Hematopoietic multipotent progenitor cell treated with erythropoietin and hydrocortisone succinate and interleukin-3 and kit ligand, for 6 days (in vitro differentiated cells): ENCODE measurements around the gene SMR3A.
A peak's percentile ranks its signal among the peaks of the same experiment; 100 is the strongest.

Experiments used
- DNase-seq: peaks from one replicate; pipeline ENCODE4 v3.0.0-alpha.2; 2015

SMR3A gene

DNA sequence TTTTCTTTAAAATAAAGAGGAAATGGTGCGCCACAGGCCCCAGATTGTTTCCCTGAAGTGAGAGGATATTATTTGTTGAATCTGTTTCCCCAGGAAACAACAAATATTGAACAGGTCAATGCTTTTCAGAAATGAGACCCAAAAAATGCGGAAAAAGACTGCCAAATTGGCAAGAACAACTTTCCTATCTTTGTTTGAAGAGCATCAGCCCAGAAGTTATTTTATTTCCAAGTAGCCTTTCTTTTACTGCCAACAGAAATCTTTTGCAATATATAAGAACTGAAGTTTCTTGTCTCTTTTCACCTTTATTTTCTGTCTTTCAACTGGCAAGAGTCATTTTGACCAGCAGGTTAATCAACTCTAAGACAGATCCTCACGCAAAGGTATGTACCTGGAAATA, at the start of gene SMR3A:
Gene SMR3A, plus strand, starts transcription at position 301 of the 400 bp plus-strand sequence. CDS start 1,356 bp downstream, outside the sequence.
- no peak for DNase-seq

DNA sequence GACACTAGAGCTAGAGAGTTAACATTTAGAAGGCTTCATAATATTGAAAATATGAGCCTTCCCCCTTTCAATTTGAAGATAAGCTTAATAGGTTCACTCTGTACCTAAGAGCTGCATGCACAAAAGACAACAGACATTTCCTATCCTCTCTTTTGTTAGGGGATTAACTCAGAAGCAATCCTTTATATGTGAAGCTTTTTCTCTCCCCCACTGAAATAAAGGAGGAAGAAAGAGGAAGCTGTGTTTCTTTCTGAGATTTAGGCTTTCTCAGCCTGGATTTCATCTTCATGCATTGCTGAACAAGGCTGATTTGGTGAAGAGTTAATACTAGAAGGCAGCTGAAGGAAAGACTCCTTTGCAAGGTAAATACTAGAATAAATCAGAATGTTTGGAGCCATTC, 46.8 kb upstream of the SMR3A start:
- no peak for DNase-seq

DNA sequence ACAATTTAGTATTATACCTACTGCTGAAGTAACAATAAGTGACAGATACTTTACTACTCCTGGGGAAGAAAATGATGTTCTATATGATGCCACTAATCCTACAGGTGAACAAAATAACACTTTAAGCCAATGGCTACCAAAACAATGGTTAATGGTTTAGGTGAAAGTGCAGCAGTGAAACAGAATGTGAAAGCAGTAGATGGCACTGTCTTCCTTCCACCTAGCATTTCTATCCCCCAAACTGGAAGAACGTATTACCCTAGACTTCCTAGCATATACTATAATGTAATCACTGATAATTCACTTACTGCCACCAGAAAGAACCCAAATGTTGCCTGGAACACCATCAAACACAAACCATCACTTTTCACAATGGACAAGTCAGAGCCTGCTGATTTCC, 44.6 kb upstream of the SMR3A start:
- no peak for DNase-seq

DNA sequence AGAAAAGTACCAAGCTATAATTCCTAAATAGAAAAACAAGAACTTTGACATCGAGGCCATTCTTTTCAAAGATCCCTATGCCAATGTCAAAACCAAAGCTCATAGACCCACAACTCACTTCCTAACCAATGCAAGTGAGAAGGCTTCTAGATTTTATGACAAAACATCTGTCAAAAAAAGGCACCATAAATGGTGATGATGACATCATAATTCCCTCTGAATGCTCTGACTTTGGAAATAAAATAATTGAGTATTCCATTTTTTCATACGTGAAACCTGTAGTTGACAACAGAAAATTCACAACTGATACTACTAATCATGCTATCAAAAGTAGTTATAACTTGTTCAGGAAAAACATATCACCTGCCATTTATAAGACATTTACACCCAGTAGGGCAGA, 34.5 kb upstream of the SMR3A start:
- no peak for DNase-seq

DNA sequence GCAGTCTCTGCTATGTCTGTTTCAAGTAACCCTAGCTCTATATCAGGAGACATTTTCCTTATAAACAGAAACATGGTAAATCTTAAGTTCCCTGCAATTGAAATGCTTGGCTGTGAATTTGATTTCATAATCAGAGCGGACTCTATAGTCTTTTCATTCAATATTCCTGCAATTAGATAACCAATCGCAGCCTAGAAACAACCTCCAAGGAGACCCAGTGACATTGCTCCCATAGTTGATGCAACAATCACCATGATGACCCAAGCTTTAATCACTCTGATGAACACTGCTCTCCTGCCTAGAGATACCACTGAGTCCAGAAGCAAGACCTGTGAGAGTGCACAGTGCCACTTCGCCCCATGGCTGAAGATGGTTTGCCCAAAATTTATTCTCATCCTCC, 25.9 kb upstream of the SMR3A start, which contains the start of gene CABS1:
Gene CABS1, plus strand, starts transcription at position 301 of the 400 bp plus-strand sequence. Its CDS starts 59 bp downstream, at position 360.
- DNase-seq, result no peak

DNA sequence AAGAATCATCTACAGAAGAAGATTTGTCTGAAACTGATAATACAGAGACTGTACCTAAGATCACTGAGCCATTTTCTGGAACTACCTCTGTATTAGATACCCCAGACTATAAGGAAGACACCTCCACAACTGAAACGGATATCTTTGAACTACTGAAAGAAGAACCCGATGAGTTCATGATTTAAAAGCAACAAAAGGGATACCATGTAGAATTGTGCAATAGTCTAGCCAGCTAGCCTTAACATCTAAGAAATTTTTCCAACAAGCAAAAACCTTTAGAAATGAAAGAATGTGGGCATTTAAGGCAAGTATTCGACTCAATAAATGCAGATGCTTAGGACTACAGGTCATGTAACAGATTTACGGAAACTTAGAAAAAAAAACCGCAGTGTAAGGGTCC, 24.5 kb upstream of the SMR3A start:
- no peak for DNase-seq

DNA sequence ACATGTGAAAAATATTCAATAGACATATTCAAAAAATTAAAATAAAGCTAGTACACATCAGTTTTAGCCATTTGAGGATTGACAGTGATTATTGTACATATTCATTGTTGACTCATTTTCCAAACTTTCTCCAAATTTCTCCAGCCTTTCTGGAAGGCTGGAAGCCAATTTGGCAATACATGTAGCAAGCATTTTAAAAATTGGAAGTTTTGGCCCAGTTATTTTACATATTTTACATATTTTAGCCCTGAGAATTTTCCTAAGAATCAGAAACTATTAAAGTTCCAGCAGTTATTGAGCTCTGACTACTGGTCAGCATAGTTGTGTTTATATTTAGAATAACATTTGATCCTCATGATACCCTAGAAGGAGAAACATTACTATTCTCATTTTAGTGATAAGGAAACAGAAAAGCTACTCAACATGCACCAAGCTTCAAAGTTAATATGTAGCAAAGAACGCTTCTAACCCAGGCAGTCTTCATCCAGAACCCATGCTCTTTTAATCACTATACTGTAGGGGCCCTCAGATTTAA, 22.6 kb upstream of the SMR3A start:
- no peak for DNase-seq

DNA sequence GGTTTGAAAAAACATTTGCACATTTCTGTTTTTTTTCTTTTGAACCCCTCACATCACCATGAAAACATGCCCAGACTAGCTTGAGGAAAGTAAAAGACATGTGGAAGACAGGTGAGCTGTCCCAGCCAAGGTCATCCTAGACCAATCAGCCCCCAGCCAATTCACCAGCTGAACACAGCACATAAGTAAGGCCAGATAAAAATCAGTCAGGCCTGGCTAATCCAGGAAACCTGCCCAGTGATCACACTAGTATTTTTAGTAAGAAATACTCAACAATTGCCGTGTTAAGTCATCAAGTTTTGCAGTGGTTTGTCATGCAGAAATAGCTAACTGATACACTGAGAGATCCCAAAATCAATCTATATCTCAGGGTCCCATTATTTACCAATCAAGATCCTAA, 4.4 kb upstream of the SMR3A start:
- DNase-seq, result no peak

DNA sequence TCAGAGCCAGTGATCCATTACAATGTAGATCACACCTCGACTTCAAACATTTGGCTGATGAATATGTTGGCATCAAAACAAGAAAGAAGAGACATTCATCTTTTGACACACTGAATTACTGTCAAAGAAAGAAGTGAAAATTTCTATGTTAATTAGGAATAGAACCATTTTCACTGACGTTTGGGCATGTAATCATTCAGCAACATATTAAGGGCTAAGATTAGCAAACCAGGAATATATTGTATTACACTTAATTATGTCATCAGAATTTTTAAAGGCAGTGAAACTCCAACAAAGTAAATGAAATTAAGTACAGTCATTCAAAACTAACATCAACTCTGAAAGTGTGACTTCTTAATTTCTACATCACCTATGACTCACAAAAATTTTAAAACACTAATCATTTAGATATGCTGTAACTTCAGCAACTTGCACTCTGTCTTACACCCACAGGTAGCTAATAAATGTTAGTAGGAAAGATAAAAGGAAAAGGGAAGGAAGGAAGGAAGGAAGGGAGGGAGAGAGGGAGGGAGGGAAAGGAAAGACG, 1.4 kb upstream of the SMR3A start:
- no peak for DNase-seq

DNA sequence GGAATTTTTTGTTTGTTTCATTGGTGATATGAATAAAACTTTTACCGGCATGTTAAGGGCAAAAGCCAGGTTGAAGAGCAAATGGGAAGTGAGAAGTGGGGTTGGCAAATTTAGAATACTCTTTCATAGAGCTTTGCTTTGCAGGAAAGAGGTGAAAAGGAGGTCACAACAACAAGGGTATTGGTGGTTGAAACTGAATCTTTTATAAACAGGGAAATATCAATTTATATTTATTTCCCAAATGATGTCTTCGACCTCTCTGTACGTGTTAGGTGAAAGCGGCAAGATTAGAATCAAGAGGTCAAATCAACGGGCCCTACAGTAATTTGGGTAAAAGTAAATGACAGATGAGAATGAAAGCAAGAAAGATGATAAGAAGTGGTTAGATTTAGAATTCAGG, 3.4 kb downstream of the SMR3A start:
- DNase-seq, result no peak

DNA sequence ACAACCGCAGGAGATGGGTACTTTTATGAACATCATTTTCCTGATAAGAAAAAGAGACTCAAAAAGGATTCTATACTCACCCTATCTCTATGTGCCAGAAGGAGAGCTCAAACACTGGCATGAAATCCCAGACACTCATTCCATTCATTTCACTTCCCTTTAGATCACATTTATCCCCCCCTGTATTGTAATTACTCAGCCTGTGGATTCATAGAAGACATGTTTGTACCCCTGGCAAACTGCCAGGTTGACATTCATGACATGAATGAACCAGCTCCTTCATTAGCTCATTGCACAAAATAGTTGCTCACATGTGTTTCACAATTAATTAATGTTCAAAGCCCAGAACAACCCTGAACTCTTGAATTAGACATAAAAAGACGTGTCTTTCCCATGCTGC, 4.9 kb downstream of the SMR3A start:
- DNase-seq, result peak; percentile 1

DNA sequence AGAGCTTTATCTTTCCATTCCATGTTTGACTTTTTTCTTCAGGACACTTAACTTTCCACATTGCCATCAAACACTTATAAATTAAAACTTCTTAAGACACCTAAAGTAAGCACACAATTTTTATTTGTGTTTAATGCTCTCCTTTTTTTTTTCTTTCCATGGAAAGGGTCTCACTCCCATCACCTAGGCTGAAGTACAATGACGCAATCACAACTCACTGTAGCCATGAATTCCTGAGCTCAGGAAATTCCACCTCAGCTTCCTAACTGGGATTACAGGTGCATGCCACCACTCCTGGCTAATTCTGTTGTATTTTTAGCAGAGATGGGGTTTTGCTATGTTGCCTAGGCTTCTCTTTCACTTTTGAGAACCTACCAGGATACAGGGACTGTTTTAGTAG, 7.3 kb downstream of the SMR3A start:
- no peak for DNase-seq

DNA sequence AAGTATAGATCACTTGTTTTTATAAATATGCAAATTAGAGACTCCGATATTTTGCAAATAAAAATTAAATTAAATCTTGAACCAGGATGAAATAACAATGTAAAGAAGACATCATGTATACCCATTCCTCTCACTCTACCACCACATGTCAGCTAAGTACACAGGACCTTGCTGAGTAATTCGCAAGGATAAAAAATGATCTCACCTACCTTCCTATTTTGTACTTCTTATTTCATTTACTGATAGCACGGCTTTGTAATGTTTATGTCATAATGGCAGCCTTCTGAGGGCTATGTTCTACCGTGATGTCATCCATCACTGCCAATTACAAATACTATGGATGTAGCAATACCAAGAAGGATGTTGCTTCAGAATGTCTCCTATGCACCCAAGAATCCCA, 11.4 kb downstream of the SMR3A start:
- DNase-seq, result no peak

DNA sequence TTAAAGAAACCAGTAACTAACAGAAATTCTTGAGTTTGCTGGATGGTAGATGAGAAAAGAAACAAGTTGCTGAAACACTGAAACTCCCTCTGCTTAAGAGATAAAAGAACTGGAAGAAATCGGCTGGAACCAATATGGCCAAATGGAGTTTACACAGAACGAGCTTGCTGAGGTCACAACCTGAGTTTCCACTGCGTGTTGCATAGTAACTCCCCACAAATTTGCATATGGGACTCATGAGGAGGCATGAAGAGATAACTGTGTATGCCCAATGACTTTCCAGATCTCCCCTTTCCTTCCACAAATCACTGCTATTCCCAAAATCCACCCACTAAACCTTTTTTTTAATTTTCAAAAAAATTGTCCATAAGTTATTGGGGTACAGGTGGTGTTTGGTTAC, 12.2 kb downstream of the SMR3A start:
- no peak for DNase-seq

DNA sequence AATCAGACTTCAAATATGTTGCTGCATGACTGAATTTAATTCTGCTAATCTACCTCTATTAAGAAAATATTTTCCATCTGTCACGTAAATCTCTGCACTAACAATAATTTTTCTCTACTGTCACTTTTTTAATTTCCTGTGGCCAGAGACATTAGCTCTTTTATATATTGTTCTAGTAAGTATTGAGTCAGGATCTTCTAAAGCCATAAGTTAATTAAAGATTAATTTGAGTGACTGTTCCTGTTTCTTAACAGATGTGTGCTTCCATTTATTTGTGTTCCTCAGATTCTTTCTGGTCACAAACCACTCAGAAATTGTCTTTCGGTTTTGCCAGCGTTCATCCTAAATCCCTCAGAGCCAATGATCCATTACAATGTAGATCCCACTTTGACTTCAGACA, 20.0 kb downstream of the SMR3A start:
- no peak for DNase-seq

DNA sequence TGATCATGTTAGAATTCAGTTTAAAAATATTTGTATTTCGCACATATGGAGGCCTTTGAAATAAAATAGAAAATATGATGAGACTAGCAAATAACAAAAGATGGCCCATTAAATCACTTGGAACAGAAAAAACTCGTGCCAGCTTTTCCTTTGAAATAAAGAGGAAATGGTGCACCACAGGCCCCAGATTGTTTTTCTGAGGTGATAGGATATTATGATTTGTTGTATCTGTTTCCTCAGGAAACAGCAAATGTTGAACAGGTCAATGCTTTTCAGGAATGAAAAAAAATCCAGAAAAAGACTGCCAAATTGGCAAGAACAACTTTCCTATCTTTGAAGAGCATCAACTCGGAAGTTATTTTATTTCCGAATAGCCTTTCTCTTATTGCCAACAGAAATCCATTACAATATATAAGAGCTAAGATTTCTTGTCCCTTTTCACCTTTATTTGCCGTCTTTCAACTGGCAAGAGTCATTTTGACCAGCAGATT, 22.2 kb downstream of the SMR3A start, which contains the start of gene SMR3B:
Gene SMR3B, plus strand, starts transcription at position 441 of the 491 bp plus-strand sequence. CDS start 1,380 bp downstream, outside the sequence.
- no peak for DNase-seq

DNA sequence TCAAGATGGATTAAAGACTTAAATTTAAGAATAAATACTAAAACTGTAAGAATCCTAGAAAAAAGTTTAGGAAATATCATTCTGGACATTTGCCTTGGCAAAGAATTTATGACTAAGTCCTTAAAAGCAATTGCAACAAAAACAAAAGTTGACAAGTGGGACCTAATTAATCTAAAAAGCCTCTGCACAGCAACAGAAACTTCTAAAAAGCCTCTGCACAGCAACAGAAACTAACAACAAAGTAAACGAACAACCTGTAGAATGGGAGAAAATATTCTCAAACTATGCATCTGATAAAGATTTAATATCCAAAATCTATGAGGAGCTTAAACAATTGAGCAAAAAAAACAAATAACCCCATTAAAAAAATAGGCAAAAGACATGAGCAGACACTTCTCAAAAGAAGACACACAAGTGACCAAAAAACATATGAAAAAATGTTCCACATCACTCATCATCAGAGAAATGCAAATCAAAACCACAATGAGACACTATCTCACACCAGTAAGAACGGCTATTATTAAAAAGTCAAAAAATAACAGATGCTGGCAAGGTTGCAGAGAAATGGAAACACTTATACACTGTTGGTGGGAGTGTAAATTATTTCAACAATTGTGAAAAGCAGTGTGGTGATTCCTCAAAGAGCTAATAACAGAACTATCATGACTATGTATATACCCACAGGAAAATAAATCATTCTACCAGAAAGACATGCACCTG, 31.7 kb downstream of the SMR3A start:
- DNase-seq, result no peak

DNA sequence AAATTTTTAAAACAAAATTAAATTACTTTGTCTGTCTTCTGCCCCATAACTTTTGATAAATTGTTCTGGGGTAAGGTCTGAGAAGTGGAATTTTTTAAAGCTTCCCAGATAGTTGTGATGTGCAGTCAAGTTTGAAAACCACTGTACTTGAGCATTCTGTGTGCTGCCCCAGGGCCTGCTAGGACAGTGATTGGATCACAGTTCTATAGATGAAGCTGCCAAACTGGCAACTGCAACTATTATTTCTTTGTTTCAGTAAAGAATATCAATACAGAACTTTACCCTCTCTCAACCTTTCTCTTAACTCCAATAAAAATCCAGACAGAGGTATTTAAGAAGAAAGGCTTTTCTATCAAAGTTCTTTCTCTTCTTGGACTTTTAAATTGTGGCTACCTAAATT, 37.0 kb downstream of the SMR3A start, which contains the start of gene OPRPN:
Gene OPRPN, plus strand, starts transcription at position 361 of the 400 bp plus-strand sequence. CDS start 1,346 bp downstream, outside the sequence.
- DNase-seq, result no peak

DNA sequence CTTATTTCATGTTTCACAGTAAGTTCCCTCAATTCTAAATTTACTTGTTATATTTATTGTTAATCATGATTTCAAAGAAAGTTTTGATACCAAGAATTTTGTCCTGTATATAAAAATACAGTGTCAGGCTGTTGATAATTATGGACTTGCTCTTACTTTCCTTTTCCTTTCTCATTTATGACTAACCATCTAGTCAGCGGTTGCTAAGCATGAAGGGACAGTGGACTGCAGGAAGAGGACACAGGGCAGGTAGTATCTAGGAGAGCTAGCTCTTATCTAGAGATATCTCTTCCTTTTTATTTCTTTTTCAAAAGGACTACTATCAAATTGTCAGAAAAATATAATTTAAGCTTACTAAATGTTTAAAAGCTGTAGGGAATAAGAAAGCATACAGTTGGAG, 38.8 kb downstream of the SMR3A start:
- DNase-seq, result no peak

DNA sequence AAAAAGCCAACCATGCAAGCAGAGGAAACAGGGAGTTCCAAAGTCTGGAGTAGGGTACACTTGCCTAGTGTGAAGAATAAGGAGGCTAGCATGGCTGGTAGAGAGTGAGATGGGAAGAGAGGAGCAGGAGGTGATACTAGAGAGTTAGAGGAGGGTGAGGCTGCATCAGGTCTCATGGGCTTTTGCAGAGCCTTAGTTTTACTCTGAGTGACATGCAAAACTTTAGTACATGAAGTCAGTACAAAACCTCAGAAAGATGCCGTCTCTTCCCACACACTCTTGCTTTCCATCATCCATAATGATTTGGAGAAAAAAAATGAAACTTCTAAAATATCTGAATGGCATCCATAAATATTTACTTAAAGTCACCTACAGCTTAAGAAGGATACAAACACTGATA, 42.2 kb downstream of the SMR3A start:
- DNase-seq, result no peak

DNA sequence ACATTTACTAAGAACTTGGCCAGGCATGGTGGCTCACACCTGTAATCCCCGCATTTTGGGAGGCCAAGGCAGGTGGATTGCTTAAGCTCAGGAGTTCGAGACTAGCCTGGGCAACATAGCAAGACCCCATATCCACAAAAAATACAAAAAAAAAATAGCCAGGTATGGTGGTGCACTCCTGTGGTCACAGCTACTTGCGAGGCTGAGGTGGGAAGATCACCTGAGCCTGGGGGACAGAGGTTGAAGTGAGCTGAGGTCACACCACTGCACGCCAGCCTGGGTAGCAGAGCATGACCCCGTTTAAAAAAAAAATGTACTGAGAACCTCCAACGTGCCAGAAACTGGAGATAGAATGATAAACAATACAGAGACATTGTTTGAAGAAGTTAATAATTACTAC, 45.2 kb downstream of the SMR3A start:
- DNase-seq, result no peak
